Fibroblast of the aortic adventitia (primary cell): ENCODE data around the gene MLPH. TPM values are rescaled to one million over a fixed set of nuclear protein-coding genes. Genes with fewer than 3 reads are reported as not detected.

ENCODE experiments used
- DNase-seq: peaks from one replicate; pipeline ENCODE4 v3.0.0-alpha.2; 2010; ENCODE audit warnings: low read depth
- H3K4me3 ChIP-seq: 2 replicates; pipeline ENCODE4 v1.5.1; 2011; ENCODE audit warnings: low read depth, mild to moderate bottlenecking, control low read depth, low read length, moderate library complexity
- total RNA-seq: library from RNA; depleted of rRNA; stranded (reverse); fragments of >200 nt; gene quantifications from 2 replicates; pipeline ENCODE4 v1.2.3, GENCODE V29; 2012; ENCODE audit warnings: low replicate concordance
- TF ChIP-seq, protein P1 (sequence below): IDR thresholded peaks from 2 replicates; pipeline ENCODE4 v1.5.1; 2011; ENCODE audit warnings: mild to moderate bottlenecking, low read length, control low read depth, inconsistent platforms; ENCODE audit not compliant: insufficient read depth

MLPH gene
- total RNA-seq, 1 donor = 5.2 TPM

DNA sequence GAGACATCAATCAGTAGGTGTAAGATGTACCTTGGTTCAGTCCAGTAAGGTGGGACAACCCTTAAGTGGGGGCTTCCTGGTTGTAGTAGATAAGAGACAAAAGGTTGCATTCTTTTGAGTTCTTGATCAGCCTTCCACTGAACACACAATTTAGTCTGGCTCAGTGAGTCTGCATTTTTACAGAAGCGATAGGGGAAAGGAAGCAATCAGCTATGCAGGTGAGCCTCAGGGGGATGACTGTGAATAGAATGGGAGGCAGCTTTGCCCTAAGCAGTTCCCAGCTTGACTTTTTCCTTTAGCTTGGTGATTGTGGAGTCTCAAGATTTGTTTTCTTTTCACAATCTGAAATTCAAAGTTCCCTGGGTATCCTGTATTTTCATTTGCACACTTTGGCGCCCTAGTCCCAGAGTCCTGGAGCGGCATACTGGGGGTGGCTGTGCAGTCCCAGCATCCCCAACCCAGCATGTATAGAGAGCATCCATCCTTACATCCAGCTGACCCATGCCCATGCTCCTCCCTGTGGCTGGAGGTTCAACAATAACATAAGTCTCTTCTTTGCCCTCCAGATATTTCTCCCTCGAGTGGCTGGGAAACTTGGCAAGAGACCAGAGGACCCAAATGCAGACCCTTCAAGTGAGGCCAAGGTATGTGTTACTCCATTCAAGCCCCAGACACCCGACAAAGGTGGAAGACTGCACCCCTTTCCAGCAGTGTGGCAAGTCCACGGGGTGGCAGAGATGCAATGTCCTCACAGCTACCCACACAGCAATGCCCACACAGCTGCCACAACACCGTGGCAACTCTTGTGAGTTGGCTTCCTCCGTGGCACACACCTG, 59.2 kb downstream of the MLPH start:
- no peak overlapping the region for H3K4me3 ChIP-seq
- TF ChIP-seq, protein P1, sequence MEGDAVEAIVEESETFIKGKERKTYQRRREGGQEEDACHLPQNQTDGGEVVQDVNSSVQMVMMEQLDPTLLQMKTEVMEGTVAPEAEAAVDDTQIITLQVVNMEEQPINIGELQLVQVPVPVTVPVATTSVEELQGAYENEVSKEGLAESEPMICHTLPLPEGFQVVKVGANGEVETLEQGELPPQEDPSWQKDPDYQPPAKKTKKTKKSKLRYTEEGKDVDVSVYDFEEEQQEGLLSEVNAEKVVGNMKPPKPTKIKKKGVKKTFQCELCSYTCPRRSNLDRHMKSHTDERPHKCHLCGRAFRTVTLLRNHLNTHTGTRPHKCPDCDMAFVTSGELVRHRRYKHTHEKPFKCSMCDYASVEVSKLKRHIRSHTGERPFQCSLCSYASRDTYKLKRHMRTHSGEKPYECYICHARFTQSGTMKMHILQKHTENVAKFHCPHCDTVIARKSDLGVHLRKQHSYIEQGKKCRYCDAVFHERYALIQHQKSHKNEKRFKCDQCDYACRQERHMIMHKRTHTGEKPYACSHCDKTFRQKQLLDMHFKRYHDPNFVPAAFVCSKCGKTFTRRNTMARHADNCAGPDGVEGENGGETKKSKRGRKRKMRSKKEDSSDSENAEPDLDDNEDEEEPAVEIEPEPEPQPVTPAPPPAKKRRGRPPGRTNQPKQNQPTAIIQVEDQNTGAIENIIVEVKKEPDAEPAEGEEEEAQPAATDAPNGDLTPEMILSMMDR = no peak
- DNase-seq = no peak

DNA sequence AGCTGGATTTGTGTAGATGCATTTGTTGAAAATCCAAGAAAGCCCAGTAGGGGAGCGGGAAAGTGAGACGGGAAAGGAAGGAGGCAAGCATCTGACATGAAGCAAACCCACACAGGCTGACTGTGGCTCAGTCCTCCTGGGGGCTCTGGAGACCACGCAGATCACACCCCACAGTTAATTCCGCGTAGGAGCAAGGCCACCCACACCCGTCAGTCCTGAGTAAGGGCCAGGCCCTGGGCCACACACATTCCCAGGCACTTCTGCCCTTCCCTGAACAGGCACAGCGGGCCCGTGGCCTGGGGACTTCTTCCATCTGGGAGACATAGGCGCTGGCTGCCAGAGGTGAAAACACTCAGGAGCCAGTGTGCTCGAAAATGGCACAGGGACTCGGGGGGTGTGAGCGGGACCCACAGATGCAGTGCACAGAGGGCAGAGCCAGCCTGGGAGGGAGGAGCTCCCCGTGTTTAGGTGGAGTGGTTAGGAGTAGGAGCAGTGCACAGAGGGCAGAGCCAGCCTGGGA, 59.9 kb downstream of the MLPH start:
- no peak overlapping the region for H3K4me3 ChIP-seq
- DNase-seq = no peak

GRCh38 chr2:237547841-237548416, 60.9 kb downstream of the MLPH start:
- DNase-seq = no peak
- no peak overlapping the region for H3K4me3 ChIP-seq
- TF ChIP-seq, protein P1 = no peak

More for the DNA sequence above, 59.9 kb downstream of the MLPH start:
- TF ChIP-seq, protein P1 = no peak

DNA sequence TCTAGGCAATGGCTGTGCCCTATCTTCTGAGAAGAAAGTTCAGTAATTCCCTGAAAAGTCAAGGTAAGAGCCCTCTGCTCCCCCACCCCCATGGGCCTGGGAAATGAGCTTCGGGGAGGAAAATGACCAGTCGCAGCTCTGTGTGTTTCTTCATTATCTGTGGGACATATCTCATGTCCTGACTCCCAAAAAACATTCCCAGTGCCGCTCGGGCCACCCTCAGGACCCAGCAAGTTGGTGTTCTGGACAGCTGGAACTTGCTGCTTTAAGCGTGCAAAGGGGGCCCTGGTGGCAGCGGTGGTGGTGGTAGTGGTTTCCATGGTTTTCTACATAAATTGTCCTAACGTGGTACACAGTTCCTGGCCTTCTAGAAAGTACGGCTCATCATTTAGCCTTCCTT, 62.2 kb downstream of the MLPH start:
- no peak for DNase-seq
- TF ChIP-seq, protein P1 = no peak
- no peak overlapping the region for H3K4me3 ChIP-seq

DNA sequence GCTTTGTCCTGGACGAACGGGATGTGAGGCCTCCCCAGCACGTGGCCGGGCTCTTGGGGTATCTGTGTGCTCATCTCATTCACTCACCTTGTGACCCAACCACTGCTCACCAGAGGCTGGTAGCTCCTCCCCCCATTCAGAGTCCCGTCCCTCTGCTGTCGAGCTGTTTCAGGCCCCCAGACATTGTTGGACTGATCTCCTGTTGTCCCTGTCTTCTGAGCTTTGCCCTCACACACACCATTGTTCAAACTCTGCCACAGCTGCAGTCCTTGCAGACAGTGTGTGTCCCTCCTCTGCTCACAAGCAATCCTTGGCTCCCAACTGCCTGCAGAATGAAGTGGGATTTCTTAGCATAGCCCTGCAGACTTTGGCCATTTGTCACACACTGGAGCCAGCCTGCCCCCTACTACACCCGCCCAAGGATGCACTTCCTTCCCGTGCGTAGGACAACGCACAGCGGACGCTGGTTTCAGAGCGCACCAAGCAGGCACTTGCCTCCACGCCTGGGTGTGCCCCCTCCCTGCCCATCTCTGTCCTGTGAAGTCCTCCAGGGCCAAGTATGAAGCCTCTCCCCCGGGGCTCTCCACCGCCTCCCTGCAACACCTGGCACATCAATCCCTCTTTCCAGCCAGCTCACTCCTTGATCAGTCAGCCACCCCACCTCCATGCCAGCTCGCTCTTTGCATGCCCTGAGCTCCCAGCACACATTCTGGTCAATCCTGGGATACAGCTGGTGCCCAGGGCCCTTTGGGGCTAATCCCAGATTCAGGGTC, 62.8 kb downstream of the MLPH start:
- DNase-seq = no peak
- H3K4me3 ChIP-seq = no peak overlapping the region
- TF ChIP-seq, protein P1 = no peak

DNA sequence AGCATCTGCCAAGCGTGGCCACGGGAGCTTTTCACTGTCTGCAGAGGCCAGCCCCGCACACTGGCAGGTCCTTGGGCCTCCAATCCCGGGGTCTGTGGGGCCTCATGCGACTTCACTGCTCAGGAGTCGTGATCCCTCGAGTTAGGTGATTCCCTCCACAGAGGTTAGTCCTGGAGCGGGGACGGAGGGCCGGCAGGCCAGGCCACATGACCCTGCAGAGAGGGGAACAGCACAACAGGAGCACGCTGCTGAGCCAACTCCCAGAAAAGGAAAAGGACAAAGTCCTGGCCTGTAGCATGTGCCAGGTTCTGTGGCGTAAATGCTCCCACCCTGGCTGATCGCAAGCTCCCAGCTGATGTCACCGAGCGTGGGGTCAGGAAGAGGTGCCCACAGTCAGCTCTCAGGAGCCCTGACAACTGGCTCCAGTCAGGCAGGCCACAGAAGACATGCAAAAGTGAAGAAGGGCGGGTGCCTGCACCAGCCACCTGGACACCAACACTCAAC, 64.1 kb downstream of the MLPH start:
- no peak overlapping the region for H3K4me3 ChIP-seq
- no peak for DNase-seq
- TF ChIP-seq, protein P1 = no peak
